Progenitor cell of endocrine pancreas (in vitro differentiated cells): ENCODE data around the gene NPAS1. TPM values are rescaled to one million over a fixed set of nuclear protein-coding genes. Genes with fewer than 3 reads are reported as not detected.

Experiments used
- DNase-seq: peaks from one replicate; pipeline ENCODE4 v3.0.0; 2021; ENCODE audit warnings: low spot score; ENCODE audit not compliant: unreplicated experiment
- H3K27ac Mint-ChIP-seq: 2 replicates; pipeline ENCODE4 v1.8.0; 2021; ENCODE audit warnings: mild to moderate bottlenecking, moderate library complexity, mixed read lengths
- H3K27me3 Mint-ChIP-seq: 2 replicates; pipeline ENCODE4 v1.8.0; 2021; ENCODE audit warnings: mixed read lengths
- H3K36me3 Mint-ChIP-seq: 2 replicates; pipeline ENCODE4 v1.8.0; 2022; ENCODE audit warnings: mixed read lengths; ENCODE audit not compliant: insufficient read depth
- H3K4me1 Mint-ChIP-seq: 2 replicates; pipeline ENCODE4 v1.8.0; 2021; ENCODE audit warnings: low read depth, mixed read lengths
- H3K4me3 Mint-ChIP-seq: 2 replicates; pipeline ENCODE4 v1.8.0; 2021; ENCODE audit warnings: low read depth, mild to moderate bottlenecking, moderate library complexity, mixed read lengths
- H3K9me3 Mint-ChIP-seq: 2 replicates; pipeline ENCODE4 v1.8.0; 2021; ENCODE audit warnings: low read depth, mixed read lengths
- CTCF ChIP-seq: fragments of 200-600 bp; sonication (generic); IDR thresholded peaks from one replicate; pipeline ENCODE4 v1.5.0; 2021; ENCODE audit warnings: antibody characterized with exemption, mild to moderate bottlenecking; ENCODE audit not compliant: unreplicated experiment
- total RNA-seq: library from RNA; stranded (reverse); gene quantifications from 2 replicates; pipeline ENCODE4 v1.2.1, GENCODE V29; 2021

NPAS1 gene
- total RNA-seq, 1 donor from 2014 or later, result 2.4 TPM

GRCh38 chr19:47086280-47086679, 66.6 kb downstream of the NPAS1 start:
- DNase-seq, result no peak
- Mint-ChIP-seq H3K4me1 (no peaks in the 10 kb centered on the region), H3K4me3 (no peak overlapping the region), H3K36me3 (peaks cover 37% of the 10 kb centered on the region), H3K27ac (peak overlapping the region; percentile 81), H3K27me3 (no peaks in the 10 kb centered on the region), H3K9me3 (no peaks in the 10 kb centered on the region)
- no peak for TF ChIP-seq CTCF

GRCh38 chr19:47089767-47090350, 70.2 kb downstream of the NPAS1 start:
- DNase-seq, result no peak
- TF ChIP-seq CTCF, result no peak
- Mint-ChIP-seq H3K36me3 (peaks cover 38% of the 10 kb centered on the region), H3K27ac (no peak overlapping the region), H3K27me3 (no peaks in the 10 kb centered on the region), H3K4me1 (peaks cover 13% of the 10 kb centered on the region), H3K4me3 (no peak overlapping the region), H3K9me3 (no peaks in the 10 kb centered on the region)

- DNase-seq, result no peak
- Mint-ChIP-seq H3K27me3 (no peaks in the 10 kb centered on the region), H3K4me3 (no peak overlapping the region), H3K27ac (no peak overlapping the region), H3K9me3 (no peaks in the 10 kb centered on the region), H3K4me1 (peaks cover 38% of the 10 kb centered on the region), H3K36me3 (peaks cover 28% of the 10 kb centered on the region)
- TF ChIP-seq CTCF, result no peak
Measured at GRCh38 chr19:47093254-47093653, 73.6 kb downstream of the NPAS1 start.

GRCh38 chr19:47093841-47094240, 74.2 kb downstream of the NPAS1 start:
- DNase-seq, result no peak
- no peak for TF ChIP-seq CTCF
- H3K27ac Mint-ChIP-seq, result peak overlapping the region; percentile 63
- H3K4me1 Mint-ChIP-seq, result peaks cover 42% of the 10 kb centered on the region
- H3K9me3 Mint-ChIP-seq, result no peaks in the 10 kb centered on the region
- peaks cover 26% of the 10 kb centered on the region for H3K36me3 Mint-ChIP-seq
- H3K27me3 Mint-ChIP-seq, result no peaks in the 10 kb centered on the region
- H3K4me3 Mint-ChIP-seq, result no peak overlapping the region

GRCh38 chr19:47094557-47095475, 75.2 kb downstream of the NPAS1 start:
- Mint-ChIP-seq H3K4me1 (peaks cover 51% of the 10 kb centered on the region), H3K27me3 (no peaks in the 10 kb centered on the region), H3K9me3 (no peaks in the 10 kb centered on the region), H3K27ac (peak overlapping the region; percentile 92), H3K4me3 (peak overlapping the region; percentile 0), H3K36me3 (peaks cover 25% of the 10 kb centered on the region)
- DNase-seq, result no peak
- TF ChIP-seq CTCF, result no peak

Other genes starting within 250 kb of the NPAS1 start
- gene SLC1A5, start 231.2 kb upstream of the NPAS1 start, total RNA-seq, result 24.2 and 33.5 TPM in 2 replicates
- gene AP2S1, start 169.0 kb upstream of the NPAS1 start, total RNA-seq, result 96.9 and 103 TPM in 2 replicates
- 84.9 and 86.0 TPM in 2 replicates for gene ARHGAP35, start 158.8 kb upstream of the NPAS1 start, total RNA-seq
- 33.6 and 35.4 TPM in 2 replicates for gene TMEM160, start 28.8 kb downstream of the NPAS1 start, total RNA-seq
- gene ZC3H4, start 93.9 kb downstream of the NPAS1 start, total RNA-seq, result 90.6 and 94.7 TPM in 2 replicates
- 172 and 173 TPM in 2 replicates for gene SAE1, start 111.0 kb downstream of the NPAS1 start, total RNA-seq
- 18.3 and 23.5 TPM in 2 replicates for gene BBC3, start 211.4 kb downstream of the NPAS1 start, total RNA-seq
- gene CCDC9, start 236.7 kb downstream of the NPAS1 start, total RNA-seq, result 34.4 and 36.1 TPM in 2 replicates